HG02981 (cell line): ENCODE data around the gene DDOST.

ENCODE experiments used
- ATAC-seq: cut with Tn5 transposase; IDR thresholded peaks from one replicate; pipeline ENCODE4 v1.9.1; 2021; ENCODE audit warnings: mild to moderate bottlenecking, moderate library complexity; ENCODE audit not compliant: unreplicated experiment

The DDOST gene

GRCh38 chr1:20663365-20663764 lies 2.2 kb upstream of the DDOST start:
- no peak for ATAC-seq

GRCh38 chr1:20662110-20662475 lies 924 bp upstream of the DDOST start:
- no peak for ATAC-seq

- ATAC-seq: no peak
These were observed 342 bp downstream of the DDOST start for GRCh38 chr1:20660847-20661206.

- ATAC-seq: no peak
These were observed 806 bp downstream of the DDOST start for GRCh38 chr1:20660363-20660762.

- no peak for ATAC-seq
These were observed 2.8 kb downstream of the DDOST start for GRCh38 chr1:20658166-20658915.

GRCh38 chr1:20657024-20657423 lies 4.1 kb downstream of the DDOST start:
- no peak for ATAC-seq

GRCh38 chr1:20654104-20654690 lies 7.0 kb downstream of the DDOST start:
- no peak for ATAC-seq

GRCh38 chr1:20652300-20652699 lies 8.9 kb downstream of the DDOST start:
- ATAC-seq: no peak

GRCh38 chr1:20648946-20649345 lies 12.2 kb downstream of the DDOST start:
- no peak for ATAC-seq

GRCh38 chr1:20648438-20648837 lies 12.7 kb downstream of the DDOST start:
- no peak for ATAC-seq

GRCh38 chr1:20645414-20645813 lies 15.8 kb downstream of the DDOST start:
- ATAC-seq: no peak

GRCh38 chr1:20644416-20644815 lies 16.8 kb downstream of the DDOST start:
- no peak for ATAC-seq

GRCh38 chr1:20643080-20643479 lies 18.1 kb downstream of the DDOST start:
- ATAC-seq: no peak

GRCh38 chr1:20641975-20642374 lies 19.2 kb downstream of the DDOST start:
- ATAC-seq: no peak

- ATAC-seq: no peak
These were observed 21.0 kb downstream of the DDOST start for GRCh38 chr1:20640183-20640597.

GRCh38 chr1:20636785-20637347 lies 24.3 kb downstream of the DDOST start:
- no peak for ATAC-seq

- ATAC-seq: no peak
These were observed 26.5 kb downstream of the DDOST start for GRCh38 chr1:20634594-20635084.

GRCh38 chr1:20634065-20634593 lies 27.0 kb downstream of the DDOST start:
- no peak for ATAC-seq

- peak; percentile 55 for ATAC-seq
These were observed 27.7 kb downstream of the DDOST start, which contains the start of gene PINK1 for GRCh38 chr1:20633190-20634064. Gene PINK1, plus strand, starts transcription at chr1:20633458. Its CDS starts 91 bp downstream, at chr1:20633549.

- no peak for ATAC-seq
These were observed 28.8 kb downstream of the DDOST start for GRCh38 chr1:20632386-20632785.

GRCh38 chr1:20630729-20631128 lies 30.4 kb downstream of the DDOST start:
- ATAC-seq: no peak
